GM04504 (cell line): ENCODE data around the gene GYS2.

Experiments used
- DNase-seq: peaks from one replicate; pipeline ENCODE4 v3.0.0-alpha.2; 2012; ENCODE audit warnings: low read depth

The GYS2 gene

GRCh38 chr12:21552635-21553328, 51.9 kb downstream of the GYS2 start:
- no peak for DNase-seq

GRCh38 chr12:21551841-21552465, 52.7 kb downstream of the GYS2 start:
- DNase-seq, result no peak

GRCh38 chr12:21547437-21547836, 57.2 kb downstream of the GYS2 start:
- DNase-seq, result no peak

GRCh38 chr12:21546716-21547115, 57.9 kb downstream of the GYS2 start:
- DNase-seq, result no peak

GRCh38 chr12:21545557-21545956, 59.1 kb downstream of the GYS2 start:
- DNase-seq, result no peak

- DNase-seq, result no peak
Measured at GRCh38 chr12:21543151-21543550, 61.5 kb downstream of the GYS2 start.

GRCh38 chr12:21542403-21542802, 62.2 kb downstream of the GYS2 start:
- DNase-seq, result no peak

GRCh38 chr12:21541773-21542172, 62.9 kb downstream of the GYS2 start:
- DNase-seq, result no peak

GRCh38 chr12:21539797-21540196, 64.8 kb downstream of the GYS2 start:
- DNase-seq, result no peak

GRCh38 chr12:21538061-21538653, 66.5 kb downstream of the GYS2 start:
- no peak for DNase-seq

GRCh38 chr12:21529456-21529855, 75.2 kb downstream of the GYS2 start:
- DNase-seq, result no peak

GRCh38 chr12:21528953-21529352, 75.7 kb downstream of the GYS2 start:
- DNase-seq, result no peak

GRCh38 chr12:21527451-21528180, 77.0 kb downstream of the GYS2 start:
- peak; percentile 14 for DNase-seq

GRCh38 chr12:21526721-21527345, 77.8 kb downstream of the GYS2 start:
- DNase-seq, result no peak

- DNase-seq, result no peak
Measured at GRCh38 chr12:21526053-21526452, 78.6 kb downstream of the GYS2 start, which contains the start of gene SPX. SPX (plus strand) TSS chr12:21526296; CDS start chr12:21526473, 177 bp downstream.

GRCh38 chr12:21523148-21523547, 81.5 kb downstream of the GYS2 start:
- DNase-seq, result no peak

GRCh38 chr12:21521541-21521940, 83.1 kb downstream of the GYS2 start:
- DNase-seq, result no peak

GRCh38 chr12:21518451-21518850, 86.2 kb downstream of the GYS2 start:
- no peak for DNase-seq

GRCh38 chr12:21516281-21516680, 88.4 kb downstream of the GYS2 start:
- no peak for DNase-seq

- no peak for DNase-seq
Measured at GRCh38 chr12:21509768-21510167, 94.9 kb downstream of the GYS2 start.

GRCh38 chr12:21507849-21508248, 96.8 kb downstream of the GYS2 start:
- DNase-seq, result no peak

- no peak for DNase-seq
Measured at GRCh38 chr12:21505888-21506287, 98.8 kb downstream of the GYS2 start.
